Kidney (tissue), 22 donors: ENCODE measurements around the gene RAB21. TPM values are rescaled to one million over a fixed set of nuclear protein-coding genes. Genes with fewer than 3 reads are reported as not detected.

Experiments used
- DNase-seq, 5 donors: peaks; one replicate each; pipeline ENCODE4 v3.0.0-alpha.2; 2013 to 2020
- FAIRE-seq: peaks from 2 replicates; lab custom pipeline; 2012; peaks lifted over from hg19 to GRCh38; lab: Jason Lieb, UNC
- H3K27ac ChIP-seq, 2 donors: one replicate each; pipeline ENCODE4 v1.7.0; 2013; ENCODE audit warnings: low read depth in 2 of 2, low read length in 2 of 2, inconsistent platforms in 1 of 2
- H3K27me3 ChIP-seq: one replicate; pipeline ENCODE4 v1.7.1; 2013; ENCODE audit warnings: low read length, inconsistent platforms; ENCODE audit not compliant: control insufficient read depth, insufficient read depth
- H3K36me3 ChIP-seq, 3 donors: one replicate each; pipeline versions ENCODE4 v1.7.0 to v1.7.1; 2013; ENCODE audit warnings: low read length in 3 of 3, control low read depth in 1 of 3, inconsistent platforms in 1 of 3; ENCODE audit not compliant: insufficient read depth in 3 of 3, control insufficient read depth in 2 of 3
- H3K4me1 ChIP-seq, 3 donors: one replicate each; pipeline versions ENCODE4 v1.7.0 to v1.7.1; 2013; ENCODE audit warnings: low read length in 3 of 3, inconsistent platforms in 1 of 3, low read depth in 1 of 3; ENCODE audit not compliant: control insufficient read depth in 2 of 3, insufficient read depth in 2 of 3
- H3K4me3 ChIP-seq, 3 donors: one replicate each; pipeline versions ENCODE4 v1.7.0 to v1.8.1; 2013; ENCODE audit warnings: low read length in 3 of 3, control low read depth in 1 of 3, inconsistent platforms in 1 of 3
- H3K9ac ChIP-seq, 3 donors: one replicate each; pipeline versions ENCODE4 v1.7.0 to v1.7.1; 2013; ENCODE audit warnings: low read length in 3 of 3, control low read depth in 1 of 3, inconsistent platforms in 1 of 3
- H3K9me3 ChIP-seq, 3 donors: one replicate each; pipeline versions ENCODE4 v1.7.0 to v1.7.1; 2013; ENCODE audit warnings: low read length in 3 of 3, control low read depth in 1 of 3, inconsistent platforms in 1 of 3; ENCODE audit not compliant: control insufficient read depth in 2 of 3, insufficient read depth in 1 of 3
- CTCF ChIP-seq: IDR thresholded peaks from 3 replicates; pipeline ENCODE4 v1.5.1; 2012; ENCODE audit warnings: mild to moderate bottlenecking, moderate library complexity, borderline replicate concordance; ENCODE audit not compliant: insufficient read depth; ENCODE audit errors: extremely low read depth
- intact Hi-C: fragments of 100-400 bp; cut with DNase I; formaldehyde crosslinking; loops from one replicate; pipeline ENCODE4 v1.11.1; 2022
- long read RNA-seq, 10 donors: library from polyadenylated mRNA in 1 of 10; unstranded in 1 of 10; transcript quantifications; one replicate each; pipeline ENCODE4 v2.0.0 and lab custom pipeline, GENCODE V29; 2021 to 2026
- polyA plus RNA-seq: library from polyadenylated mRNA; stranded (reverse); fragments of 350-450 nt; fragmentation: Illumina TruSeq; extraction: RNeasy Lipid Tissue Mini Kit (QIAGEN cat#74804); gene quantifications from one replicate; pipeline ENCODE4 v1.2.3, GENCODE V29; 2014; ENCODE audit warnings: low read depth, low replicate concordance; ENCODE audit not compliant: insufficient read depth
- total RNA-seq: library from RNA; stranded (reverse); fragmentation: NEBNext Ultra II Directional; extraction: Animal tissue kit (Norgen Biotek cat#: 25700); gene quantifications from one replicate; pipeline ENCODE4 v1.2.1, GENCODE V29; 2021
- donor health status: control.
- donor health status: control.
- donor health status: control.
- donor health status: control.
- donor health status: control.
- donor health status: DM: yes; HTN: yes; CAD: no.
- donor health status: Normal renal cell carcinoma (clear cell type).

The RAB21 gene
- total RNA-seq, result 101 TPM
- 24.5 TPM for polyA plus RNA-seq
- long read RNA-seq, donor 1, full-length matches to known transcripts, result 9 of 9 reads
- long read RNA-seq, donor 1, partial matches to known transcripts, result 0 of 9 reads
- long read RNA-seq, donor 1, other reads (novel, unspliced or antisense), result 0 of 9 reads
- long read RNA-seq, donor 2, full-length matches to known transcripts, result 13 of 13 reads
- long read RNA-seq, donor 2, partial matches to known transcripts, result 0 of 13 reads
- long read RNA-seq, donor 2, other reads (novel, unspliced or antisense), result 0 of 13 reads
- long read RNA-seq, donor 3, full-length matches to known transcripts, result 20 of 20 reads
- long read RNA-seq, donor 3, partial matches to known transcripts, result 0 of 20 reads
- long read RNA-seq, donor 3, other reads (novel, unspliced or antisense), result 0 of 20 reads
- long read RNA-seq, donor 4, full-length matches to known transcripts, result 18 of 18 reads
- long read RNA-seq, donor 4, partial matches to known transcripts, result 0 of 18 reads
- long read RNA-seq, donor 4, other reads (novel, unspliced or antisense), result 0 of 18 reads
- long read RNA-seq, donor 5, full-length matches to known transcripts, result 1 of 1 reads
- long read RNA-seq, donor 5, partial matches to known transcripts, result 0 of 1 reads
- long read RNA-seq, donor 5, other reads (novel, unspliced or antisense), result 0 of 1 reads
- long read RNA-seq, donor 6, full-length matches to known transcripts, result 3 of 3 reads
- long read RNA-seq, donor 6, partial matches to known transcripts, result 0 of 3 reads
- long read RNA-seq, donor 6, other reads (novel, unspliced or antisense), result 0 of 3 reads
- long read RNA-seq, donor 7, full-length matches to known transcripts, result 48 of 68 reads
- long read RNA-seq, donor 7, partial matches to known transcripts, result 16 of 68 reads
- long read RNA-seq, donor 7, other reads (novel, unspliced or antisense), result 4 of 68 reads
- long read RNA-seq, donor 8, full-length matches to known transcripts, result 16 of 16 reads
- long read RNA-seq, donor 8, partial matches to known transcripts, result 0 of 16 reads
- long read RNA-seq, donor 8, other reads (novel, unspliced or antisense), result 0 of 16 reads
- long read RNA-seq, donor 9, full-length matches to known transcripts, result 7 of 7 reads
- long read RNA-seq, donor 9, partial matches to known transcripts, result 0 of 7 reads
- long read RNA-seq, donor 9, other reads (novel, unspliced or antisense), result 0 of 7 reads
- long read RNA-seq, donor 10, full-length matches to known transcripts, result 14 of 14 reads
- long read RNA-seq, donor 10, partial matches to known transcripts, result 0 of 14 reads
- long read RNA-seq, donor 10, other reads (novel, unspliced or antisense), result 0 of 14 reads

- peak; percentile 96 to 100 (median 98) for DNase-seq
- peak; percentile 72 for FAIRE-seq
- H3K27me3 ChIP-seq, result no peaks in the 10 kb centered on the region
- H3K4me3 ChIP-seq, result peak within 1 kb of the TSS; percentile 88 to 98 (median 91)
- intact Hi-C loops, result no loop called here
- H3K36me3 ChIP-seq, result peaks cover 0 to 15% (median 0%) of the 10 kb centered on the region in 3 donors
- H3K4me1 ChIP-seq, result peaks cover 3 to 6% (median 6%) of the 10 kb centered on the region in 3 donors
- TF ChIP-seq CTCF, result peak; percentile 6
- peak within 1 kb of the TSS; percentile 68 to 99 (median 91) for H3K9ac ChIP-seq
- H3K27ac ChIP-seq, result peak within 1 kb of the TSS; percentile 81 to 97
- peaks cover 0 to 11% (median 0%) of the 10 kb centered on the region in 3 donors for H3K9me3 ChIP-seq
These were observed at the start of gene RAB21 for GRCh38 chr12:71754461-71755145. RAB21 (plus strand) TSS chr12:71754863; CDS start chr12:71755130, 267 bp downstream.

GRCh38 chr12:71704920-71705319 lies 49.7 kb upstream of the RAB21 start:
- peak in 2 of 5 donors; percentile 28 to 42 for DNase-seq
- Histone ChIP-seq H3K9me3 (no peaks in the 10 kb centered on the region), H3K36me3 (peaks cover 0 to 2% (median 0%) of the 10 kb centered on the region in 3 donors), H3K4me3 (no peak overlapping the region), H3K4me1 (no peaks in the 10 kb centered on the region), H3K9ac (no peak overlapping the region), H3K27me3 (no peaks in the 10 kb centered on the region), H3K27ac (no peak overlapping the region)
- no peak for TF ChIP-seq CTCF
- no peak for FAIRE-seq
- intact Hi-C loops, result no loop called here

GRCh38 chr12:71708658-71709057 lies 46.0 kb upstream of the RAB21 start:
- intact Hi-C loops, result no loop called here

More at GRCh38 chr12:71708658-71709057, 46.0 kb upstream of the RAB21 start:
- Histone ChIP-seq H3K27ac (no peak overlapping the region), H3K27me3 (no peaks in the 10 kb centered on the region), H3K9me3 (no peaks in the 10 kb centered on the region), H3K36me3 (no peaks in the 10 kb centered on the region), H3K4me1 (peaks cover 0 to 7% (median 0%) of the 10 kb centered on the region in 3 donors), H3K4me3 (no peak overlapping the region), H3K9ac (no peak overlapping the region)
- no peak for TF ChIP-seq CTCF
- DNase-seq (no peak), FAIRE-seq (no peak)
